Naive thymus-derived CD4-positive, alpha-beta T cell (primary cell): ENCODE results near the gene MYEOV. TPM values are rescaled to one million over a fixed set of nuclear protein-coding genes. Genes with fewer than 3 reads are reported as not detected.
A peak's percentile ranks its signal among the peaks of the same experiment; 100 is the strongest.

Source experiments
- ATAC-seq: fragments of 150-1000 bp; cut with Tn5 transposase; 2 replicates; pipeline ENCODE4 v1.10.0; 2021; ENCODE audit warnings: mild to moderate bottlenecking, moderate library complexity
- CTCF ChIA-PET: fragments of 350-600 bp; sonication (Branson Sonifier 250); formaldehyde crosslinking; loops from one replicate; lab custom pipeline; 2021; ENCODE audit warnings: antibody characterized with exemption; lab: Charles Lee
- POLR2A ChIA-PET: fragments of 350-600 bp; sonication (Branson Sonifier 250); formaldehyde crosslinking; loops from one replicate; lab custom pipeline; 2021; ENCODE audit warnings: antibody characterized with exemption, inconsistent platforms; lab: Charles Lee
- DNase-seq, 9 donors: peaks; one replicate each; pipeline versions ENCODE4 v3.0.0 to v3.0.0-alpha.2; 2020 to 2022; ENCODE audit warnings: mixed read lengths in 1 of 9
- H3K27ac ChIP-seq: one replicate; pipeline ENCODE4 v1.7.0; 2013; ENCODE audit warnings: mild to moderate bottlenecking, low read depth, low read length, moderate library complexity
- H3K27me3 ChIP-seq, 2 donors: one replicate each; pipeline ENCODE4 v1.7.0; 2013; ENCODE audit warnings: low read length in 2 of 2, mild to moderate bottlenecking in 2 of 2, moderate library complexity in 2 of 2; ENCODE audit not compliant: control insufficient read depth in 2 of 2, insufficient read depth in 2 of 2
- H3K36me3 ChIP-seq, 3 experiments: 1 replicate in 2 of 3; 2 replicates in 1 of 3; pipeline ENCODE4 v1.7.0; 2013; ENCODE audit warnings: low read length in 3 of 3, mild to moderate bottlenecking in 3 of 3, moderate library complexity in 1 of 3; ENCODE audit not compliant: insufficient read depth in 3 of 3, control insufficient read depth in 2 of 3
- H3K4me1 ChIP-seq, 2 donors: one replicate each; pipeline ENCODE4 v1.7.0; 2013; ENCODE audit warnings: low read length in 2 of 2, mild to moderate bottlenecking in 2 of 2, moderate library complexity in 1 of 2; ENCODE audit not compliant: control insufficient read depth in 2 of 2, insufficient read depth in 2 of 2
- H3K4me3 ChIP-seq: 2 replicates; pipeline ENCODE4 v1.7.0; 2013; ENCODE audit warnings: mild to moderate bottlenecking, low read length
- H3K9me3 ChIP-seq, 3 experiments: 1 replicate in 2 of 3; 2 replicates in 1 of 3; pipeline ENCODE4 v1.7.0; 2013; ENCODE audit warnings: low read length in 3 of 3; ENCODE audit not compliant: control insufficient read depth in 2 of 3
- H3K27ac Mint-ChIP-seq, 9 donors: one replicate each; pipeline ENCODE4 v1.8.0; 2020 to 2022; ENCODE audit warnings: mixed read lengths in 9 of 9, mild to moderate bottlenecking in 8 of 9, moderate library complexity in 5 of 9, inconsistent platforms in 2 of 9
- H3K27me3 Mint-ChIP-seq, 5 donors: one replicate each; pipeline ENCODE4 v1.8.0; 2021 to 2022; ENCODE audit warnings: mixed read lengths in 5 of 5, mild to moderate bottlenecking in 1 of 5
- H3K36me3 Mint-ChIP-seq, 5 donors: one replicate each; pipeline ENCODE4 v1.8.0; 2020 to 2022; ENCODE audit warnings: mixed read lengths in 5 of 5, mild to moderate bottlenecking in 3 of 5, inconsistent platforms in 1 of 5
- H3K4me1 Mint-ChIP-seq, 7 donors: one replicate each; pipeline ENCODE4 v1.8.0; 2020 to 2022; ENCODE audit warnings: mixed read lengths in 7 of 7, mild to moderate bottlenecking in 3 of 7, inconsistent platforms in 1 of 7
- H3K4me3 Mint-ChIP-seq, 10 donors: one replicate each; pipeline ENCODE4 v1.8.0; 2020 to 2022; ENCODE audit warnings: mild to moderate bottlenecking in 10 of 10, mixed read lengths in 10 of 10, moderate library complexity in 6 of 10, inconsistent platforms in 2 of 10
- H3K9me3 Mint-ChIP-seq, 11 donors: one replicate each; pipeline ENCODE4 v1.8.0; 2020 to 2022; ENCODE audit warnings: mixed read lengths in 11 of 11, mild to moderate bottlenecking in 4 of 11, inconsistent platforms in 1 of 11, moderate library complexity in 1 of 11
- intact Hi-C, 2 donors: fragments of 100-400 bp; cut with micrococcal nuclease; formaldehyde crosslinking; loops; one replicate each; pipeline ENCODE4 v1.15.1; 2023
- polyA plus RNA-seq, 2 donors: library from polyadenylated mRNA; unstranded; fragments of 300-500 nt; fragmentation: Illumina TruSeq; gene quantifications; one replicate each; pipeline ENCODE4 v1.2.3, GENCODE V29; 2021
- total RNA-seq, 6 experiments: library from RNA in 5 of 6; stranded (reverse) in 5 of 6; gene quantifications; 1 replicate in 5 of 6; 2 replicates in 1 of 6; pipeline ENCODE4 v1.2.3 and lab custom pipeline; 2021 to 2026

MYEOV gene
- total RNA-seq (under 1 TPM in 2 of 5 experiments, not detected in 3; 0.20 to 0.32 TPM), polyA plus RNA-seq (not detected), total RNA-seq (lab: John Stamatoyannopoulos, UW) (0.40 reads per million)

DNA sequence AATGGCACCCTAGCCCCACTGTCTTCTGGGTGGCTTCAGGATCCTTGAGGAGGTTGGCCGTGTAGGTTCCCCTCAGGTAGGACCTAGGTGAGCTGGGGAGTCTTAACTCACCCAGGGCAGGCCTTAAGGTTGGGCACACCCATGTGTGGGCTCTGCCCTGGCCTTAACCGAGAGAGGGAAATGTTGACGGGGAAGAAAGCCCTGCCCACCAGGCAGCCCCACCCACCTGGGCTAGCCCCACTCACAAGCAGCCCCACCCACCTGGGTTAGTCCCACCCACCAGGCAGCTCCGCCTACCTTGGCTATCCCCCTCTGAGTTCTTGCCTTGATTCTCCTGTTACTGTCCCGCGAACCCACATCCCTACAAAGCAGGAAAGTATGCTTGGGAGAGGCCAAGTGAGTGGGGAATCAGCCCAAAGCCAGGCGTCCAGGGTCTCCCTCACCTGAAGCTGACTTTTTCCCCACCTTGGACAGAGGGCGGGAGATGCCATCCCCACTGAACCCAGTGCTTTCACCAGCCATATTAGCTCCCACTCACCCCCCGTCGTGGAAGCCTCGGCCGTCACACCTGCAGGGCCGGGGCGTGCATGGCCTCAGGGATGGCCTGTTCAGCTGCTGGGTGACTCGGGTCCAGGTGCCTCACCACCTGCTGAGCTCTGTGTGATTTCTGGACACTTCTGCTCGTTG lies at the start of gene MYEOV:
MYEOV (plus strand) TSS at position 337 of the 687 bp plus-strand sequence. CDS start 1,200 bp downstream, outside the sequence.
- peak within 1 kb of the TSS in 1 of 9 donors; percentile 51 for H3K27ac Mint-ChIP-seq
- Histone ChIP-seq H3K27me3 (no peaks in the 10 kb centered on the region), H3K27ac (no peak within 1 kb of the TSS), H3K36me3 (no peaks in the 10 kb centered on the region), H3K9me3 (no peaks in the 10 kb centered on the region), H3K4me3 (no peak within 1 kb of the TSS), H3K4me1 (peaks cover 36 to 37% of the 10 kb centered on the region in 2 donors)
- intact Hi-C loops: loop anchor here (10.0 kb wide), 2 partner anchors 71 to 151 kb away; no protein-coding TSS in a partner anchor
- H3K4me3 Mint-ChIP-seq: peak within 1 kb of the TSS in 2 of 10 donors; percentile 27 to 90
- peaks cover 0 to 2% (median 0%) of the 10 kb centered on the region in 11 donors for H3K9me3 Mint-ChIP-seq
- H3K36me3 Mint-ChIP-seq: peaks cover 0 to 1% (median 0%) of the 10 kb centered on the region in 5 donors
- H3K4me1 Mint-ChIP-seq: peaks cover 33 to 54% (median 41%) of the 10 kb centered on the region in 7 donors
- no peaks in the 10 kb centered on the region for H3K27me3 Mint-ChIP-seq
- POLR2A ChIA-PET: interaction anchor here (0.6 kb wide), 1 partner anchor 46 kb away, joined by 3 read pairs; no protein-coding TSS in a partner anchor
- ATAC-seq (no peak), DNase-seq (peak in 1 of 9 donors; percentile 28)
- CTCF ChIA-PET: interaction anchor here (0.7 to 5.9 kb wide), 7 partner anchors 13 to 351 kb away, joined by 3 to 32 read pairs (median 4); no protein-coding TSS in a partner anchor

DNA sequence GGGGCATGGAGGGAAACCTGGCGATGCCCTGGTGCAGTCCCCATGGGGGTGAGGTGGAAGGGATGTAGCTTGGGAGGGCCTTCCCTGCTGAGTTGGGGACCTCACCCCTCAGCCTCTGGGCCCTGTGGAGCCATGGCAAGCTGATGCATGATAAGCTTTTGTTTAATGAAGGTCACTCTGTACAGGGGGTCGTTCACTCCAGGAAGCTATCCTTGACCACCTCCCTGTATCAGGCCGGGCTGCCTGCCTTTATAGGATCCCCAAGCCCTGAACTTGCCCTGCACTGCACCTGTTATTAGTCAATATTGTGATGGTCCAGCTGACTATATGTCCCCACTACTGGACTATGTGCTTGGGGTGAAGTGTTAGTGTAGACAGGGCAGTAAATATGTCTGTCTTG lies 49.7 kb upstream of the MYEOV start:
- intact Hi-C loops: no loop called here
- H3K27ac Mint-ChIP-seq: no peak overlapping the region
- DNase-seq (no peak), ATAC-seq (no peak)
- H3K4me1 Mint-ChIP-seq: peaks cover 10 to 23% (median 21%) of the 10 kb centered on the region in 7 donors
- Histone ChIP-seq H3K4me3 (no peak overlapping the region), H3K9me3 (no peaks in the 10 kb centered on the region), H3K27me3 (no peaks in the 10 kb centered on the region), H3K4me1 (peaks cover 0 to 16% of the 10 kb centered on the region in 2 donors), H3K36me3 (no peaks in the 10 kb centered on the region), H3K27ac (no peak overlapping the region)
- H3K9me3 Mint-ChIP-seq: peaks cover 0 to 5% (median 0%) of the 10 kb centered on the region in 11 donors
- CTCF ChIA-PET: no interaction called here
- H3K36me3 Mint-ChIP-seq: peaks cover 0 to 7% (median 0%) of the 10 kb centered on the region in 5 donors
- POLR2A ChIA-PET: no interaction called here
- H3K27me3 Mint-ChIP-seq: peaks cover 0 to 5% (median 0%) of the 10 kb centered on the region in 5 donors
- H3K4me3 Mint-ChIP-seq: no peak overlapping the region

DNA sequence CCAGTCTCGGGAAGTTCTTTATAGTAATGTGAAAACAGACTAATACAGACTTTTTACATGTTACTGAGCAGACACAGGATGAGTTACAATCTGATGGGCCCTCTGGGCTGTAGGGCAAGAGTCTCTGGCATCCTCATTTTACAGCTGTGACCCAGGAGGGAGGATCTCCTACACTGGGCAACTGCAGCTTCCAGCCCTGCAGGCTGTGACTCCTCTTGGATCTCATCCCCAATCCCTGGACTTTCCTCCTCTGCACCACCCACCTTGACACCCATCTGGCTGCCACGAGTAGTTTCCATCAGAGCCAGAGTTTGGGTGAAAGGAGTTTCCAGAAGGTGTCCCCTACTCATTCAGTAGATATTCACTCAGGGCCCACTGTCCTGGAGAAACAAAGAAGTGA lies 48.9 kb upstream of the MYEOV start:
- H3K4me3 ChIP-seq: no peak overlapping the region
- peaks cover 10 to 23% (median 21%) of the 10 kb centered on the region in 7 donors for H3K4me1 Mint-ChIP-seq
- no peaks in the 10 kb centered on the region for H3K27me3 ChIP-seq
- peaks cover 0 to 7% (median 0%) of the 10 kb centered on the region in 5 donors for H3K36me3 Mint-ChIP-seq
- POLR2A ChIA-PET: no interaction called here
- no peak overlapping the region for H3K4me3 Mint-ChIP-seq
- no peak for DNase-seq
- H3K36me3 ChIP-seq: no peaks in the 10 kb centered on the region
- H3K9me3 ChIP-seq: no peaks in the 10 kb centered on the region
- no peak overlapping the region for H3K27ac ChIP-seq
- H3K4me1 ChIP-seq: peaks cover 0 to 16% of the 10 kb centered on the region in 2 donors
- H3K9me3 Mint-ChIP-seq: peaks cover 0 to 5% (median 0%) of the 10 kb centered on the region in 11 donors
- peaks cover 0 to 5% (median 0%) of the 10 kb centered on the region in 5 donors for H3K27me3 Mint-ChIP-seq
- peak overlapping the region in 2 of 9 donors; percentile 9 to 38 for H3K27ac Mint-ChIP-seq
- CTCF ChIA-PET: no interaction called here
- intact Hi-C loops: no loop called here
- ATAC-seq: no peak

DNA sequence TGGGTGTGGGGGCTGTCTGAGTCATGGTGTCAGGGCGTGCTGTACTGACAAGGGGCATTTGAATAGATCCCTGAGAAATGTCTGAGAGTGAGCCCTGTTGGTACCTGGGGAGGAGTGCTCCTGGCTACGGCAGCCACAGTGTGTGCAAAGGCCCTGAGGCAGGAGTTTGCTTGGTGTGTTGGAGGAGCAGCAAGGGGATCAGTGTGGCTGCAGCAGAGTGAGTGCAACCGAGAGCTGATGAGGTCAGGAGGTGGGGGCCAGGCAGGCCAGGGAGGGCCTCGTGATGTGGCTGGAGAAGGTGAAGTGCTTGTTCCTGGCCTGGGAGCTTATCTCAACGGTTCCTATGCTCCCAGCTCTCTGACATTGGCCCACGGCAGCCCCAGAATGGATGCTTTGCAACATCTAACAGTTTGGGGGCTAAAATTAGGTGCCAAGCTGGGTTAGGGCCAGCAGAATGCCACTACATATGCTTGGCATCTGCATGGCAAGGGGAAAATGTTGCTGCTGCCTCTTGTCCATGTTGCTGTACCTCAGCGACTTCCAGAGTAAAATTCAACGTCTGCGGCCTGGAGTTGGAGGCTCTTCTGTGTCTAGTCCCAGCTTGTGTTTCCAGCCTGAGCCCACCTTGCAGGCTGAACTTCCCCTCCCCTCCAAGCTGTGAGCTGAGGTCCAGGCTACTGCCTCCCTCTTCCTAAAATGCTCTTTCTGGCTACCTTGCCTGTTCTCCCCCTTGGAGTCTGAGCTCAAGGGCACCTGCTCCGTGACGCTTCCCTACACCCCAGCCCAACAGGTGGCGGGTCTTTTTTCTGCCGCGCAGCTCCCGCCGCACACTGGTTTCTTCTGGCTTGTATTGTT lies 48.2 kb upstream of the MYEOV start:
- Histone ChIP-seq H3K9me3 (no peaks in the 10 kb centered on the region), H3K36me3 (no peaks in the 10 kb centered on the region), H3K27me3 (no peaks in the 10 kb centered on the region), H3K4me3 (no peak overlapping the region), H3K27ac (no peak overlapping the region), H3K4me1 (peaks cover 0 to 16% of the 10 kb centered on the region in 2 donors)
- H3K36me3 Mint-ChIP-seq: peaks cover 0 to 7% (median 0%) of the 10 kb centered on the region in 5 donors
- no peak overlapping the region for H3K4me3 Mint-ChIP-seq
- DNase-seq: no peak
- H3K4me1 Mint-ChIP-seq: peaks cover 10 to 22% (median 18%) of the 10 kb centered on the region in 7 donors
- ATAC-seq: no peak
- H3K27ac Mint-ChIP-seq: peak overlapping the region in 1 of 9 donors; percentile 28
- ChIA-PET CTCF (no interaction called here), POLR2A (no interaction called here)
- H3K9me3 Mint-ChIP-seq: peaks cover 0 to 5% (median 0%) of the 10 kb centered on the region in 11 donors
- H3K27me3 Mint-ChIP-seq: peaks cover 0 to 5% (median 0%) of the 10 kb centered on the region in 5 donors
- intact Hi-C loops: no loop called here

DNA sequence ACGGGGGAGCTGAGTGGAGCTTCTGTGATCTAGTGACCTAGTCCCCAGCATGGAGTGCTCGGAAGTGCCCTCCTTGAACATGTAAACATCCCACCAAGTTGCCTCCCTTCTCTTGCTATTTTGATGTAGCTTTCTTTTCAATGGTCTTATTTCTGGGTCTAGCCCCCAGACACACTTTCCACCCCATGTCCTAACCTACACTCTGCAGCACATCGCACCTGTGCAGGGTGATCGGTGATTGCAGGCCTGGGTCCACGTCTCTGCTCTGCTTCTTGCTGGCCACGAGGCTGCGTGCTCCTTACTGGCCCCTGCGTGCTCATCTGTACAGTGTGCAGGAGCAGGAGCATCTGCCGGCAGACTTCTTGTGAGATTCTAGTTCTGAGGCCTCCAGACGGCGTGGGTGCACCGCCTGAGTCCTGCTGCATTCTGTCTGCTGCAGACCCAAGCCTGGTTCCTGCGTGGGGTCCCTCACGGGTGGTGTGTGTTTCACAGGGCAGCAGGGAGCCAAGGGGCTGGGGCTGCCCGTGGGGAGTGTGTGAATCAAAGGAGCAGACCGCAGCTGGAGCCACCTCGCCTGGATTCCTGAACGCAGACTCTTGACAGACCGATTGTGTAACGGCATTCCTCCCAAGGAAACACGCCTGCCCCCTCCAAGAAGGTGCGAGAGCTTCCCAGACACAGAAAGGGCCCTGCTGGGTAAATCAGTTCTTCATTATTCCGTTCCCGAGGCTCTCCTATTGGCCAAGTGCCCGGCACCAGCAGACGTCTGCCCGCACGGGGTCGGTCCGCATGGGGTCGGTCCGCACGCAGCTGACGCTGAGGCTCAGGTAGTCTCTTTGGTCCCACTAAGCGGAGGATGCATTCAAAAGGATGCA lies 44.4 kb upstream of the MYEOV start:
- Histone ChIP-seq H3K36me3 (no peaks in the 10 kb centered on the region), H3K27me3 (no peaks in the 10 kb centered on the region), H3K4me1 (no peaks in the 10 kb centered on the region), H3K4me3 (no peak overlapping the region), H3K27ac (no peak overlapping the region), H3K9me3 (no peaks in the 10 kb centered on the region)
- ChIA-PET POLR2A (no interaction called here), CTCF (no interaction called here)
- Mint-ChIP-seq H3K4me1 (no peaks in the 10 kb centered on the region), H3K27ac (no peak overlapping the region), H3K27me3 (peaks cover 0 to 5% (median 4%) of the 10 kb centered on the region in 5 donors), H3K9me3 (peaks cover 0 to 12% (median 4%) of the 10 kb centered on the region in 11 donors), H3K36me3 (peaks cover 0 to 3% (median 0%) of the 10 kb centered on the region in 5 donors), H3K4me3 (no peak overlapping the region)
- intact Hi-C loops: no loop called here
- ATAC-seq: no peak
- DNase-seq: no peak
